ENCODE results near the gene AUH.

Gene AUH

DNA sequence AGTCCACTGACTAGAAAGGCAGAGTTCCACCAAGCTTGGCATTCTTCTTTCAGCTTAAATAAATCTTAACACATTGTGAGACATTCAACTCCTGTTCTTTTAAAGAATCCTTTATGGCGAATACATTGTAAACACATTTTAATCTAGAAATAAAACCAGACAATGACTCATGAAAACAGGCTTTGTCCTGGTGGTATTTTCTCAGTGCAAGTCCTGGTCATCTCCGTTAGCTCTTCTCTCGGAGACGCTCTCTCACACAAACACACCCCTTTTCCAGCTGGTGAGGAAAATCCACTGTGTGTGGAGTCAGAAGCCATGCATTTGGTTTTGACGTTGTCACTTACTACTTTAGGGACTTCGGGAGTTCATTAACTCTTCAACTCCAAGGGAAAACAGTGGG is 140.4 kb downstream of the AUH start:
- no peak overlapping the region for H3K27ac ChIP-seq
- TF ChIP-seq, protein P1, sequence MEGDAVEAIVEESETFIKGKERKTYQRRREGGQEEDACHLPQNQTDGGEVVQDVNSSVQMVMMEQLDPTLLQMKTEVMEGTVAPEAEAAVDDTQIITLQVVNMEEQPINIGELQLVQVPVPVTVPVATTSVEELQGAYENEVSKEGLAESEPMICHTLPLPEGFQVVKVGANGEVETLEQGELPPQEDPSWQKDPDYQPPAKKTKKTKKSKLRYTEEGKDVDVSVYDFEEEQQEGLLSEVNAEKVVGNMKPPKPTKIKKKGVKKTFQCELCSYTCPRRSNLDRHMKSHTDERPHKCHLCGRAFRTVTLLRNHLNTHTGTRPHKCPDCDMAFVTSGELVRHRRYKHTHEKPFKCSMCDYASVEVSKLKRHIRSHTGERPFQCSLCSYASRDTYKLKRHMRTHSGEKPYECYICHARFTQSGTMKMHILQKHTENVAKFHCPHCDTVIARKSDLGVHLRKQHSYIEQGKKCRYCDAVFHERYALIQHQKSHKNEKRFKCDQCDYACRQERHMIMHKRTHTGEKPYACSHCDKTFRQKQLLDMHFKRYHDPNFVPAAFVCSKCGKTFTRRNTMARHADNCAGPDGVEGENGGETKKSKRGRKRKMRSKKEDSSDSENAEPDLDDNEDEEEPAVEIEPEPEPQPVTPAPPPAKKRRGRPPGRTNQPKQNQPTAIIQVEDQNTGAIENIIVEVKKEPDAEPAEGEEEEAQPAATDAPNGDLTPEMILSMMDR (IDR thresholded peaks at IDR 0.05) = no peak
- no peak for TF ChIP-seq ZFX (IDR thresholded peaks at IDR 0.05; ENCODE audit: borderline replicate concordance)

DNA sequence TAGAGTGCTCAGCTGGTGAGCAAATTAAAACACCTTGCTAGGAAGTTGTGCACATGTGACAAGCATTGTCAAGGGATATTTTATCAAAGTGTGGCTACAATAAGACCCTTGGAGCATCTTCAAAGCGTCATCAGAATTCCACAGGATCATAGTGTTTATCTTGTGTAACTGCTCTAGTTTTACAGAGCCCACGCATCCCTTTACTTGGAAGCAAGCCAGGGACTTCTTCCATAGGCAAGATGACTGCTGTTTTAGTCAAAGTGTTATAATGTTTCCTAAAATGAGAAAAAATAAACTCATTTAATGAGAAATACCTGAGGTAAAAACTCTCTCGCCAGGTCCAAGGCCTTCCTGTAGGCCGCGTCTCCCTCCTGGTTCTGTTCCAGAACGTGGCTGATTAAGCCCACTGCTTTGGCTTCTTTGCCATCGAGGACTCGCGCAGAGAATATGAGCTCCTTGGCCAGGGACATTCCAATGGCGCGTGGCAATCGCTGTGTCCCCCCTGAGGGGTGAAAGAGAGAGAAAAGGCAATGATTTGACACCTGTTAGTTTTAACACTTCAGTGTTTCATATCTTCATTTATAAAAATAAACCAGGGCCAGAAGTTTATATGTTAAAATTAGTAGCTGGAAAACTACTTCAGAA is 141.1 kb downstream of the AUH start:
- no peak for TF ChIP-seq ZFX (IDR thresholded peaks at IDR 0.05; ENCODE audit: borderline replicate concordance)
- TF ChIP-seq, protein P1 (IDR thresholded peaks at IDR 0.05) = no peak
- H3K27ac ChIP-seq = no peak overlapping the region

DNA sequence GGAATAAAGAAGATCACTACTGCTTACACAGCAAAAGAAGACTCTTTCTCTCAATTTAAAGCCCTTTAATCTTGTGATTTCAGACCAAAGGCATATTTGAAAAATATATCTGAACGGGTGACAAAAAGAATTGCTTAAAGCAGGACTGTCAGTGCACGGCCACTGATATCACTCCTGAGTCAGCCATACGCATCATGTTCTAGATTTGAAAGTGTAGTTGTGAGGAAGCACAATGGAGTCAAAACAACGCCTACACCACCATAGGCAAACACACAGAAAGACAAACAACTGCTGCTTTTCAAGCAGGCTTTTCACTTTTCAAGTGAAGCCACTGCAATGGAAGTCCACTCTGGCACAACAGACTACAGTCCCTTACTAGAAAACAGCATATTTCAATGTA is 141.7 kb downstream of the AUH start:
- TF ChIP-seq, protein P1 (IDR thresholded peaks at IDR 0.05) = no peak
- TF ChIP-seq ZFX (IDR thresholded peaks at IDR 0.05; ENCODE audit: borderline replicate concordance) = no peak
- H3K27ac ChIP-seq = no peak overlapping the region

DNA sequence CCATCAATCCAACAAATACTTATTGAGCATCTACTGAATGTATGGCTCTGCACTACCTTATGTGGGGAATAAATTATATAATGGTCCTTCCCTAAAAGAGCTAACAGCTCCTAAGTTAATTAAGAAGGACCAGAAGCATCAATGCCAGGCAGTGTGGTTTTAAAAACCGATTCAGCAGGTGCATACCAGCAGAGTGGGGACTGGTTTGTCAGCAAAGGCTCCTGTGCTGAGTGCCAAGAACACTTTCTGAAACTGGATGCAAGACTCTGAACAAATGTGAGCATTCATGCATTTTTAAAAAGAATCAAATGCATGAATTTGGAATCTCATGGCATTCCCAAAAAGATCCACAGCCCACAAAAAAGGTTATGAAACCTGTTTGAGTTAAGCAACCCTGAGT is 142.2 kb downstream of the AUH start:
- TF ChIP-seq, protein P1 (IDR thresholded peaks at IDR 0.05) = no peak
- no peak for TF ChIP-seq ZFX (IDR thresholded peaks at IDR 0.05; ENCODE audit: borderline replicate concordance)

DNA sequence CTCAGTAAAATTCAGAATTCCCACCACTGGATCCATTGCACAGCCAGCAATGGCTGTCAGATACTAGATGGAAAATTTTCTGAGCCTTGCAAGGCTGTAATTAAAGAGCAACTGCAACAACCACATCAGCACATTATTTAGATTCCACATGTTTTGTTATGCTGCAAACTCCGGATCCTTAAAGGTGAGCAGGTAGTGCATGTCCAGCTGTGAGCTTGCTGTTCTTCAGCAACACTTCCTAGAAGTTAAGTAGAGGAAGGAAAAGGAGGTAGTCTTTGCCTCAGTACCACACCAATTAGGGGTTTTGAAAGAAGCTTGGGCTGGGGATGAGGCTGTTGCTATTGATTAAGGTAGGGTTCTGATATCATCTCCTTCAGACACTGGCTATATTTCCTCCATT is 144.3 kb downstream of the AUH start:
- TF ChIP-seq, protein P1 (IDR thresholded peaks at IDR 0.05) = no peak
- no peak for TF ChIP-seq ZFX (IDR thresholded peaks at IDR 0.05; ENCODE audit: borderline replicate concordance)

More for the DNA sequence above, 142.2 kb downstream of the AUH start:
- no peak overlapping the region for H3K27ac ChIP-seq

DNA sequence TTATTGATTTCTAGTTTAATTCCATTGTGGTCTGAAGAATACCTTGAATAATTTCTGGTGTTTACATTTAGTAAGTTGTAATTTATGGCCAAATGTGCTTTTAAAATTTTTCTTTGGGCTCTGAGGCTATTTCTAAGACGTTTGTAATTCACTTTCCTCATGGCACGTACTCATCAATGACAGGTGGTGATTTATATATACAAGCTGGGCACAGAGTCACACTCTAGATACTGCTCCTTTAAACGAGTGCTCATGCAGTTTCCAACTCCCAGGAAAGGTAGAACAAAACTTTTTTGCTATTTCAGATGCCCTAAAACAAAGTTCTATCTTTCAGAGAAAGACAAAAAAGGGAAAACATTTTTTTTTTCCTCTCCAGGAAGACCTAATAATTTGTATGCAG is 146.9 kb downstream of the AUH start:
- no peak overlapping the region for H3K27ac ChIP-seq
- TF ChIP-seq ZFX (IDR thresholded peaks at IDR 0.05; ENCODE audit: borderline replicate concordance) = no peak
- TF ChIP-seq, protein P1 (IDR thresholded peaks at IDR 0.05) = no peak

More for the DNA sequence above, 144.3 kb downstream of the AUH start:
- no peak overlapping the region for H3K27ac ChIP-seq

DNA sequence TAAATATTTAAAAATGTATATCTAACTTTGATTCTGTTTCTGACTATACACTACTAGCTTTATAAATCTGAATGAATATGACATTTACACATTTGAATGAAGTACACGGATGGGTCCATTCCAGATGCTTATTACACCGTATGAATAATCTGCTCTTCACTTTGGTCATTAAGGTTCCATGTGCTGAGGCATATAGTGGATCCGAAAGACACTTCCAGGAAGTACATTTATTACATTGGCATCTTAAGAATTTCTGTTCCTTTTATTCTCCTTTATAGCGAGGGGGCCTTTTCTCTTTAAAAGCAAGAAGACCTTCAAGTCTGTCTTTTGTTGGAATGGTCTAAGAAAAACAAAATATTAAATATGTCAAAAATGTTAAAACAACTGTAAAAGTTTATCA is 147.6 kb downstream of the AUH start:
- no peak overlapping the region for H3K27ac ChIP-seq
- no peak for TF ChIP-seq ZFX (IDR thresholded peaks at IDR 0.05; ENCODE audit: borderline replicate concordance)
- TF ChIP-seq, protein P1 (IDR thresholded peaks at IDR 0.05) = no peak

Data from 22Rv1 (cell line).